IPS-20b (cell line): ENCODE data around the gene SGK1.
"Not testable (repeated sequence)": the region's sequence is repeated elsewhere in the genome, so short reads cannot be mapped to it uniquely, and the experiment has no call there.

ENCODE experiments used
- H3K27ac ChIP-seq: one replicate; pipeline ENCODE4 v1.5.1; 2013; ENCODE audit warnings: low read length
- H3K27me3 ChIP-seq: 2 replicates; pipeline ENCODE4 v1.6.1; 2013; ENCODE audit warnings: mild to moderate bottlenecking, low read length, inconsistent platforms; ENCODE audit not compliant: insufficient read depth
- H3K36me3 ChIP-seq: 2 replicates; pipeline ENCODE4 v1.6.1; 2013; ENCODE audit warnings: low read depth, mild to moderate bottlenecking, inconsistent platforms, low read length, moderate library complexity; ENCODE audit not compliant: insufficient read depth
- H3K4me1 ChIP-seq: 2 replicates; pipeline ENCODE4 v1.6.1; 2013; ENCODE audit warnings: mild to moderate bottlenecking, control low read depth, inconsistent platforms, low read length, moderate library complexity; ENCODE audit not compliant: insufficient read depth
- H3K4me3 ChIP-seq: 2 replicates; pipeline ENCODE4 v1.5.1; 2013; ENCODE audit warnings: mild to moderate bottlenecking, low read length, inconsistent platforms
- H3K9ac ChIP-seq: 2 replicates; pipeline ENCODE4 v1.6.1; 2013; ENCODE audit warnings: low read depth, mild to moderate bottlenecking, inconsistent platforms, low read length, moderate library complexity
- H3K9me3 ChIP-seq: 2 replicates; pipeline ENCODE4 v1.6.1; 2013; ENCODE audit warnings: mild to moderate bottlenecking, low read depth, low read length, inconsistent platforms; ENCODE audit not compliant: insufficient read depth

Gene SGK1

GRCh38 chr6:134324141-134324540, 6.2 kb upstream of the SGK1 start:
- H3K27ac ChIP-seq, result no peak overlapping the region
- no peaks in the 10 kb centered on the region for H3K9me3 ChIP-seq
- peaks cover under 1% of the 10 kb centered on the region; the same call in 1 of the 2 replicates for H3K27me3 ChIP-seq

GRCh38 chr6:134323698-134324097, 5.8 kb upstream of the SGK1 start:
- Histone ChIP-seq H3K4me3 (no peak overlapping the region), H3K9me3 (no peaks in the 10 kb centered on the region), H3K27ac (no peak overlapping the region), H3K36me3 (no peaks in the 10 kb centered on the region), H3K27me3 (peaks cover 5% of the 10 kb centered on the region), H3K9ac (no peak overlapping the region), H3K4me1 (no peaks in the 10 kb centered on the region)

More at GRCh38 chr6:134324141-134324540, 6.2 kb upstream of the SGK1 start:
- Histone ChIP-seq H3K4me3 (no peak overlapping the region), H3K9ac (no peak overlapping the region), H3K36me3 (no peaks in the 10 kb centered on the region), H3K4me1 (no peaks in the 10 kb centered on the region)

- Histone ChIP-seq H3K9ac (no peak overlapping the region), H3K27ac (no peak overlapping the region), H3K36me3 (no peaks in the 10 kb centered on the region), H3K4me3 (no peak overlapping the region), H3K27me3 (peaks cover 9% of the 10 kb centered on the region), H3K4me1 (no peaks in the 10 kb centered on the region; the same call in 1 of the 2 replicates), H3K9me3 (no peaks in the 10 kb centered on the region)
Observed at GRCh38 chr6:134323294-134323693, 5.4 kb upstream of the SGK1 start.

- Histone ChIP-seq H3K27me3 (peaks cover 19% of the 10 kb centered on the region), H3K36me3 (no peaks in the 10 kb centered on the region), H3K27ac (no peak overlapping the region), H3K4me1 (no peaks in the 10 kb centered on the region; the same call in 1 of the 2 replicates), H3K9ac (no peak overlapping the region), H3K9me3 (no peaks in the 10 kb centered on the region), H3K4me3 (no peak overlapping the region)
Observed at GRCh38 chr6:134322216-134322615, 4.3 kb upstream of the SGK1 start.

GRCh38 chr6:134321246-134321645, 3.3 kb upstream of the SGK1 start:
- no peak overlapping the region for H3K27ac ChIP-seq

GRCh38 chr6:134319686-134320085, 1.8 kb upstream of the SGK1 start:
- not testable (repeated sequence) for H3K27ac ChIP-seq, H3K36me3 ChIP-seq, H3K9ac ChIP-seq, H3K9me3 ChIP-seq, H3K4me3 ChIP-seq, H3K4me1 ChIP-seq
- H3K27me3 ChIP-seq, result peaks cover 30% of the 10 kb centered on the region

More at GRCh38 chr6:134321246-134321645, 3.3 kb upstream of the SGK1 start:
- Histone ChIP-seq H3K9ac (no peak overlapping the region), H3K4me3 (no peak overlapping the region), H3K9me3 (no peaks in the 10 kb centered on the region), H3K27me3 (peaks cover 29% of the 10 kb centered on the region), H3K4me1 (no peaks in the 10 kb centered on the region; the same call in 1 of the 2 replicates), H3K36me3 (no peaks in the 10 kb centered on the region)

GRCh38 chr6:134318974-134319281, 1.0 kb upstream of the SGK1 start:
- H3K9me3 ChIP-seq, result no peaks in the 10 kb centered on the region
- no peak overlapping the region for H3K27ac ChIP-seq
- no peaks in the 10 kb centered on the region for H3K36me3 ChIP-seq
- no peak overlapping the region for H3K4me3 ChIP-seq
- H3K27me3 ChIP-seq, result peaks cover 30% of the 10 kb centered on the region
- no peaks in the 10 kb centered on the region; the same call in 1 of the 2 replicates for H3K4me1 ChIP-seq
- H3K9ac ChIP-seq, result no peak overlapping the region

- Histone ChIP-seq H3K27ac (no peak overlapping the region), H3K27me3 (peaks cover 30% of the 10 kb centered on the region), H3K9me3 (no peaks in the 10 kb centered on the region), H3K9ac (peak overlapping the region; percentile 57; the same call in 1 of the 2 replicates), H3K36me3 (no peaks in the 10 kb centered on the region), H3K4me3 (peak overlapping the region; percentile 78), H3K4me1 (peaks cover 2% of the 10 kb centered on the region; the same call in 1 of the 2 replicates)
Observed at GRCh38 chr6:134318236-134318973, 493 bp upstream of the SGK1 start.

GRCh38 chr6:134316733-134317431, 1.0 kb downstream of the SGK1 start:
- Histone ChIP-seq H3K27ac (no peak overlapping the region), H3K4me3 (peak overlapping the region; percentile 78), H3K27me3 (peaks cover 30% of the 10 kb centered on the region), H3K36me3 (no peaks in the 10 kb centered on the region), H3K4me1 (peaks cover 7% of the 10 kb centered on the region; the same call in 1 of the 2 replicates), H3K9ac (peak overlapping the region; percentile 57; the same call in 1 of the 2 replicates), H3K9me3 (no peaks in the 10 kb centered on the region)

GRCh38 chr6:134315974-134316441, 1.9 kb downstream of the SGK1 start:
- H3K4me3 ChIP-seq, result 0 out of 2 replicates have a peak overlapping the region, but pooled peaks have one; percentile 78
- H3K36me3 ChIP-seq, result no peaks in the 10 kb centered on the region
- H3K27me3 ChIP-seq, result peaks cover 30% of the 10 kb centered on the region
- no peaks in the 10 kb centered on the region for H3K9me3 ChIP-seq
- H3K27ac ChIP-seq, result no peak overlapping the region
- no peak overlapping the region for H3K9ac ChIP-seq
- peaks cover 9% of the 10 kb centered on the region; the same call in 1 of the 2 replicates for H3K4me1 ChIP-seq

- Histone ChIP-seq H3K9ac (no peak overlapping the region), H3K4me1 (peaks cover 9% of the 10 kb centered on the region; the same call in 1 of the 2 replicates), H3K27me3 (peaks cover 30% of the 10 kb centered on the region), H3K36me3 (no peaks in the 10 kb centered on the region), H3K4me3 (no peak overlapping the region), H3K9me3 (no peaks in the 10 kb centered on the region), H3K27ac (no peak overlapping the region)
Observed at GRCh38 chr6:134315189-134315588, 2.7 kb downstream of the SGK1 start.
